Measurements from ENCODE around the gene NPPC. TPM values are rescaled to one million over a fixed set of nuclear protein-coding genes. Genes with fewer than 3 reads are reported as not detected.
"Not testable (repeated sequence)": the region's sequence is repeated elsewhere in the genome, so short reads cannot be mapped to it uniquely, and the experiment has no call there.

NPPC gene
- polyA plus RNA-seq, 2 of the 4 experiments (the other 2 are of a cell fraction) = not detected

DNA sequence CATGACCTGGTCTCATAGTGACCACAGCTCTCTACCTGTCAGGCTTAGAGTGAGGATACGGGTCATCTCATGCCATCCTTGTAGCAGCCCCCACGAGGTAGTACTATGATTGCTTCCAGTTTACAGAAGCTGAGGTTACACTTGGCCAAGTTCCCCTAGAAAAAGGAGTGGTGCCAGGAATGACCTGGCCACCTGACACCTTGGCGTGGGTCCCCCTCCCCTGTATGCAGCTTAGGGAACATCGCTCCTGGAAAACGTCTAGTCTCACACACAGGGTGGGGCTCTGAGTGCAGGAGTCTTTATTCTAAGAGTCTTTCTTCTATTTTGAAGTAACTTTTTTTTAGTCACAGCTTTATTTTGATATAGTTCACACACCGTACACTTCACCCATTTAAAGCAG is 14.8 kb downstream of the NPPC start:
- POLR2A ChIA-PET = no interaction called here
- Histone ChIP-seq H3K9me3 (no peaks in the 10 kb centered on the region), H3K27ac (no peak overlapping the region), H3K4me1 (no peaks in the 10 kb centered on the region), H3K4me3 (no peak overlapping the region), H3K4me2 (no peak overlapping the region)
- DNase-seq (ENCODE audit: low read depth in 1 of 2, low spot score in 1 of 2) = no peak
- peak; percentile 25 to 42; a peak in 2 of 6 replicates for ATAC-seq
- WGBS (ENCODE audit: missing lambda C conversion rate) = 43% methylated on average over 6 of the region's 6 CpGs
- TF ChIP-seq POLR2A (IDR thresholded peaks at IDR 0.05; ENCODE audit: low read length) (no peak), HDAC2 (IDR thresholded peaks at IDR 0.05) (no peak)
- TF ChIP-seq, protein P1, sequence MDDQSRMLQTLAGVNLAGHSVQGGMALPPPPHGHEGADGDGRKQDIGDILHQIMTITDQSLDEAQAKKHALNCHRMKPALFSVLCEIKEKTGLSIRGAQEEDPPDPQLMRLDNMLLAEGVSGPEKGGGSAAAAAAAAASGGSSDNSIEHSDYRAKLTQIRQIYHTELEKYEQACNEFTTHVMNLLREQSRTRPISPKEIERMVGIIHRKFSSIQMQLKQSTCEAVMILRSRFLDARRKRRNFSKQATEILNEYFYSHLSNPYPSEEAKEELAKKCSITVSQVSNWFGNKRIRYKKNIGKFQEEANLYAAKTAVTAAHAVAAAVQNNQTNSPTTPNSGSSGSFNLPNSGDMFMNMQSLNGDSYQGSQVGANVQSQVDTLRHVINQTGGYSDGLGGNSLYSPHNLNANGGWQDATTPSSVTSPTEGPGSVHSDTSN (IDR thresholded peaks at IDR 0.05) = no peak
- TF ChIP-seq, protein P2, sequence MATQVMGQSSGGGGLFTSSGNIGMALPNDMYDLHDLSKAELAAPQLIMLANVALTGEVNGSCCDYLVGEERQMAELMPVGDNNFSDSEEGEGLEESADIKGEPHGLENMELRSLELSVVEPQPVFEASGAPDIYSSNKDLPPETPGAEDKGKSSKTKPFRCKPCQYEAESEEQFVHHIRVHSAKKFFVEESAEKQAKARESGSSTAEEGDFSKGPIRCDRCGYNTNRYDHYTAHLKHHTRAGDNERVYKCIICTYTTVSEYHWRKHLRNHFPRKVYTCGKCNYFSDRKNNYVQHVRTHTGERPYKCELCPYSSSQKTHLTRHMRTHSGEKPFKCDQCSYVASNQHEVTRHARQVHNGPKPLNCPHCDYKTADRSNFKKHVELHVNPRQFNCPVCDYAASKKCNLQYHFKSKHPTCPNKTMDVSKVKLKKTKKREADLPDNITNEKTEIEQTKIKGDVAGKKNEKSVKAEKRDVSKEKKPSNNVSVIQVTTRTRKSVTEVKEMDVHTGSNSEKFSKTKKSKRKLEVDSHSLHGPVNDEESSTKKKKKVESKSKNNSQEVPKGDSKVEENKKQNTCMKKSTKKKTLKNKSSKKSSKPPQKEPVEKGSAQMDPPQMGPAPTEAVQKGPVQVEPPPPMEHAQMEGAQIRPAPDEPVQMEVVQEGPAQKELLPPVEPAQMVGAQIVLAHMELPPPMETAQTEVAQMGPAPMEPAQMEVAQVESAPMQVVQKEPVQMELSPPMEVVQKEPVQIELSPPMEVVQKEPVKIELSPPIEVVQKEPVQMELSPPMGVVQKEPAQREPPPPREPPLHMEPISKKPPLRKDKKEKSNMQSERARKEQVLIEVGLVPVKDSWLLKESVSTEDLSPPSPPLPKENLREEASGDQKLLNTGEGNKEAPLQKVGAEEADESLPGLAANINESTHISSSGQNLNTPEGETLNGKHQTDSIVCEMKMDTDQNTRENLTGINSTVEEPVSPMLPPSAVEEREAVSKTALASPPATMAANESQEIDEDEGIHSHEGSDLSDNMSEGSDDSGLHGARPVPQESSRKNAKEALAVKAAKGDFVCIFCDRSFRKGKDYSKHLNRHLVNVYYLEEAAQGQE (IDR thresholded peaks at IDR 0.05) = no peak
- FAIRE-seq = no peak
- CTCF ChIA-PET = interaction anchor here (0.7 to 9.0 kb wide), 7 partner anchors 9 to 530 kb away, joined by 3 to 75 read pairs (median 6); partner anchors contain the start of gene NPPC

DNA sequence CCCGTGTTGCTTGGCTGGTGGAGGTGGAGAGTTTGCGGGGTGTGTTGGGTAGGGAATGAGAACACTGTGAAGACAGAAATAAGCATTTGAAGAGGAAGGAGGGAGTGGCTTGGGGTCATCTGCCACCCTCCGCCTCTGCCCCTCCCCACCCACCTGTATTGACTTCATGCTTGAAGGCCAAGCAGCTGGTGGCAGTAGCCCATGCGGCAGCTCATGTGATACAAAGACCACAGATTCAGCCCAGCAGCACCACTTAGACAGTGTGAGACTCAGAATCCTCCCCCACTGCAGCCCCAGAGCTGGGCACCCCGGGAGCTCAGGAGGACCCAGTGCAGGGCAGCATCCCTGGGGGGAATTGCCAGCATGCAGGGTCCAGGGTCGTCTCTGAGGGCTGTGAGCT is 15.4 kb downstream of the NPPC start:
- H3K4me3 ChIP-seq = no peak overlapping the region
- H3K27ac ChIP-seq = no peak overlapping the region
- DNase-seq (ENCODE audit: low read depth in 1 of 2, low spot score in 1 of 2) (no peak), FAIRE-seq (no peak), ATAC-seq (no peak)
- H3K9me3 ChIP-seq = no peaks in the 10 kb centered on the region
- ChIA-PET POLR2A (no interaction called here), CTCF (interaction anchor here (0.7 to 9.0 kb wide), 7 partner anchors 8 to 530 kb away, joined by 3 to 75 read pairs (median 6); partner anchors contain the start of gene NPPC)
- WGBS (ENCODE audit: missing lambda C conversion rate) = 52% methylated on average over 6 of the region's 6 CpGs
- no peak overlapping the region for H3K4me2 ChIP-seq
- H3K4me1 ChIP-seq = peaks cover 3% of the 10 kb centered on the region; the same call in 1 of the 3 replicates
- TF ChIP-seq CHD4 (IDR thresholded peaks at IDR 0.05; ENCODE audit: borderline replicate concordance) (no peak), ESRRA (IDR thresholded peaks at IDR 0.05; ENCODE audit: borderline replicate concordance, low read length) (no peak), TP53 (CRISPR knock-in tag; IDR thresholded peaks at IDR 0.05) (no peak), EP300 (IDR thresholded peaks at IDR 0.05) (no peak), HOXB5 (CRISPR knock-in tag; IDR thresholded peaks at IDR 0.05) (no peak), NPAS2 (CRISPR knock-in tag; IDR thresholded peaks at IDR 0.05; ENCODE audit: borderline replicate concordance) (no peak), MYC (IDR thresholded peaks at IDR 0.05; ENCODE audit: borderline replicate concordance, low read length) (no peak), BHLHE40 (IDR thresholded peaks at IDR 0.05; ENCODE audit: low read depth, low read length) (no peak), HOXB13 (CRISPR knock-in tag; IDR thresholded peaks at IDR 0.05; ENCODE audit: low read depth) (no peak), SMC3 (IDR thresholded peaks at IDR 0.05) (no peak), MAFK (IDR thresholded peaks at IDR 0.05; ENCODE audit: partially characterized antibody) (no peak), JUNB (IDR thresholded peaks at IDR 0.05) (no peak), CEBPB (IDR thresholded peaks at IDR 0.05) (no peak), TFCP2L1 (CRISPR knock-in tag; IDR thresholded peaks at IDR 0.05) (no peak)
- TF ChIP-seq, protein P3, sequence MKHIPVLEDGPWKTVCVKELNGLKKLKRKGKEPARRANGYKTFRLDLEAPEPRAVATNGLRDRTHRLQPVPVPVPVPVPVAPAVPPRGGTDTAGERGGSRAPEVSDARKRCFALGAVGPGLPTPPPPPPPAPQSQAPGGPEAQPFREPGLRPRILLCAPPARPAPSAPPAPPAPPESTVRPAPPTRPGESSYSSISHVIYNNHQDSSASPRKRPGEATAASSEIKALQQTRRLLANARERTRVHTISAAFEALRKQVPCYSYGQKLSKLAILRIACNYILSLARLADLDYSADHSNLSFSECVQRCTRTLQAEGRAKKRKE (CRISPR knock-in tag; IDR thresholded peaks at IDR 0.05; ENCODE audit: low read depth) = no peak
- TF ChIP-seq, protein P4, sequence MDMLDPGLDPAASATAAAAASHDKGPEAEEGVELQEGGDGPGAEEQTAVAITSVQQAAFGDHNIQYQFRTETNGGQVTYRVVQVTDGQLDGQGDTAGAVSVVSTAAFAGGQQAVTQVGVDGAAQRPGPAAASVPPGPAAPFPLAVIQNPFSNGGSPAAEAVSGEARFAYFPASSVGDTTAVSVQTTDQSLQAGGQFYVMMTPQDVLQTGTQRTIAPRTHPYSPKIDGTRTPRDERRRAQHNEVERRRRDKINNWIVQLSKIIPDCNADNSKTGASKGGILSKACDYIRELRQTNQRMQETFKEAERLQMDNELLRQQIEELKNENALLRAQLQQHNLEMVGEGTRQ (IDR thresholded peaks at IDR 0.05) = no peak

DNA sequence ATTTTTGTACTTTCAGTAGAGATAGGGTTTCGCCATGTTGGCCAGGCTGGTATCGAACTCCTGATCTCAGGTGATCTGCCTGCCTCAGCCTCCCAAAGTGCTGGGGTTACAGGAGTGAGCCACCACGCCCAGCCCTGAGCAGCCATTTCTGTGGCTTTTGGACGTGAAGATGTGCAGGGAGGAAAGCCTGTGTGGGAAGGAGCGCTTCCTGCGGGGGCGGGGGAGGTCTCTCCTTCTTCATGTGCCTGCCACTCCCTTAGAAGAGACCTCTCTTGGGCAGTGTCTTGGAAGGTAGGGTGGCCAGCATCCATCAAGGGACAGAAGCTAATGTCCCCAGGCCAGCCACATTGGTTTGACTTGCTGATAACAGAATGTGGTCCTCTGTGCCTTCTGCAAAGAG is 16.0 kb downstream of the NPPC start:
- FAIRE-seq; H3K4me1 ChIP-seq; H3K27ac ChIP-seq; ATAC-seq; H3K4me2 ChIP-seq; H3K4me3 ChIP-seq; DNase-seq (ENCODE audit: low read depth in 1 of 2, low spot score in 1 of 2); POLR2A ChIA-PET; H3K9me3 ChIP-seq: not testable (repeated sequence)
- CTCF ChIA-PET = interaction anchor here (1.6 to 9.0 kb wide), 6 partner anchors 8 to 531 kb away, joined by 4 to 75 read pairs (median 16); partner anchors contain the start of gene NPPC
- 73% methylated on average over 7 of the region's 7 CpGs for WGBS (ENCODE audit: missing lambda C conversion rate)

Measured in A549 (cell line).